BLaER1 treated with 17β-estradiol and CSF1 and Interleukin-3, amounts not matched to agents 10 nM and 100 nM (cell line): ENCODE measurements around the gene OR1J2.

ENCODE experiments used
- H3K27ac ChIP-seq, 11 experiments: shearing (Covaris generic); formaldehyde crosslinking; 2 replicates each; pipeline ENCODE4 v1.8.1; 2022
- H3K27me3 ChIP-seq, 11 experiments: shearing (Covaris generic); formaldehyde crosslinking; 2 replicates each; pipeline ENCODE4 v1.8.1; 2022
- H3K36me3 ChIP-seq, 11 experiments: shearing (Covaris generic); formaldehyde crosslinking; 2 replicates each; pipeline ENCODE4 v1.8.1; 2022
- H3K4me1 ChIP-seq, 10 experiments: shearing (Covaris generic); formaldehyde crosslinking; 2 replicates each; pipeline ENCODE4 v1.8.1; 2022
- H3K4me2 ChIP-seq, 11 experiments: shearing (Covaris generic); formaldehyde crosslinking; 2 replicates each; pipeline ENCODE4 v1.8.1; 2022
- H3K4me3 ChIP-seq, 10 experiments: shearing (Covaris generic); formaldehyde crosslinking; 2 replicates each; pipeline ENCODE4 v1.8.1; 2022
- H3K9ac ChIP-seq, 11 experiments: shearing (Covaris generic); formaldehyde crosslinking; 2 replicates each; pipeline ENCODE4 v1.8.1; 2022
- H3K9me3 ChIP-seq, 11 experiments: shearing (Covaris generic); formaldehyde crosslinking; replicated peaks in 1 of 11; 2 replicates each; pipeline ENCODE4 v1.8.1; 2022
- H4K20me1 ChIP-seq, 11 experiments: shearing (Covaris generic); formaldehyde crosslinking; 2 replicates each; pipeline ENCODE4 v1.8.1; 2022
- Cebpa-rat ChIP-seq, 11 experiments: shearing (Covaris generic); IDR thresholded peaks; 2 replicates each; pipeline ENCODE4 v1.8.1; 2022

Gene OR1J2

GRCh38 chr9:122510502-122510901, at the start of gene OR1J2:
TSS of gene OR1J2 (plus strand) at chr9:122510802. CDS start at chr9:122510802, 0 bp downstream.
- Histone ChIP-seq H4K20me1 (no peaks in the 10 kb centered on the region), H3K4me1 (no peaks in the 10 kb centered on the region), H3K9ac (no peak within 1 kb of the TSS), H3K4me3 (no peak within 1 kb of the TSS), H3K9me3 (no peaks in the 10 kb centered on the region), H3K4me2 (no peak within 1 kb of the TSS), H3K27ac (no peak within 1 kb of the TSS), H3K27me3 (no peaks in the 10 kb centered on the region), H3K36me3 (no peaks in the 10 kb centered on the region)
- no peak for TF ChIP-seq Cebpa-rat (IDR thresholded peaks at IDR 0.05)

GRCh38 chr9:122463828-122464632, 46.6 kb upstream of the OR1J2 start:
- no peak for TF ChIP-seq Cebpa-rat (IDR thresholded peaks at IDR 0.05)
- peak overlapping the region; percentile 52 to 72 (median 64) for H3K4me3 ChIP-seq
- peak overlapping the region; percentile 18 to 81 (median 73) for H3K9ac ChIP-seq
- peak overlapping the region; percentile 9 to 87 (median 83); a peak in 21 of 22 replicates for H3K27ac ChIP-seq
- H4K20me1 ChIP-seq = no peaks in the 10 kb centered on the region
- no peaks in the 10 kb centered on the region for H3K27me3 ChIP-seq
- peak overlapping the region; percentile 78 to 99 (median 92) for H3K4me2 ChIP-seq
- H3K36me3 ChIP-seq = no peaks in the 10 kb centered on the region
- 0 out of 22 replicates have a peak, but pooled peaks cover 0 to 5% (median 0%) of the 10 kb centered on the region in 11 experiments for H3K9me3 ChIP-seq
- H3K4me1 ChIP-seq = peaks cover 6 to 21% (median 18%) of the 10 kb centered on the region in 10 experiments; a peak in 18 of 20 replicates

- Histone ChIP-seq H4K20me1 (no peaks in the 10 kb centered on the region), H3K4me3 (peak overlapping the region; percentile 52 to 72 (median 64)), H3K4me2 (peak overlapping the region; percentile 78 to 99 (median 92)), H3K9me3 (peaks cover 2 to 11% (median 5%) of the 10 kb centered on the region in 11 experiments; a peak in 13 of 22 replicates), H3K36me3 (no peaks in the 10 kb centered on the region), H3K27me3 (no peaks in the 10 kb centered on the region), H3K27ac (peak overlapping the region; percentile 9 to 87 (median 83); a peak in 21 of 22 replicates), H3K9ac (peak overlapping the region; percentile 18 to 81 (median 73); a peak in 21 of 22 replicates), H3K4me1 (peaks cover 6 to 21% (median 18%) of the 10 kb centered on the region in 10 experiments; a peak in 18 of 20 replicates)
- TF ChIP-seq Cebpa-rat (IDR thresholded peaks at IDR 0.05) = no peak
Observed at GRCh38 chr9:122464633-122465567, 45.7 kb upstream of the OR1J2 start.

- Histone ChIP-seq H3K4me3 (no peak overlapping the region), H4K20me1 (no peaks in the 10 kb centered on the region), H3K27ac (no peak overlapping the region), H3K27me3 (no peaks in the 10 kb centered on the region), H3K4me2 (no peak overlapping the region), H3K4me1 (peaks cover 6 to 21% (median 18%) of the 10 kb centered on the region in 10 experiments; a peak in 18 of 20 replicates), H3K36me3 (no peaks in the 10 kb centered on the region), H3K9ac (no peak overlapping the region), H3K9me3 (peaks cover 9 to 18% (median 13%) of the 10 kb centered on the region in 11 experiments; a peak in 16 of 22 replicates)
- no peak for TF ChIP-seq Cebpa-rat (IDR thresholded peaks at IDR 0.05)
Observed at GRCh38 chr9:122466456-122466855, 44.1 kb upstream of the OR1J2 start.

- Histone ChIP-seq H3K9me3 (peaks cover 9 to 19% (median 13%) of the 10 kb centered on the region in 11 experiments; a peak in 16 of 22 replicates), H3K36me3 (no peaks in the 10 kb centered on the region), H3K9ac (no peak overlapping the region), H3K27me3 (no peaks in the 10 kb centered on the region), H3K27ac (no peak overlapping the region), H3K4me3 (no peak overlapping the region), H4K20me1 (no peaks in the 10 kb centered on the region), H3K4me2 (no peak overlapping the region), H3K4me1 (peaks cover 6 to 16% (median 13%) of the 10 kb centered on the region in 10 experiments; a peak in 17 of 20 replicates)
- no peak for TF ChIP-seq Cebpa-rat (IDR thresholded peaks at IDR 0.05)
Observed at GRCh38 chr9:122468735-122469134, 41.9 kb upstream of the OR1J2 start.

- Histone ChIP-seq H3K9me3 (peaks cover 7 to 18% (median 9%) of the 10 kb centered on the region in 11 experiments; a peak in 16 of 22 replicates), H3K4me2 (no peak overlapping the region), H3K4me3 (no peak overlapping the region), H3K27me3 (no peaks in the 10 kb centered on the region), H3K27ac (no peak overlapping the region), H4K20me1 (no peaks in the 10 kb centered on the region), H3K36me3 (no peaks in the 10 kb centered on the region), H3K9ac (no peak overlapping the region), H3K4me1 (no peaks in the 10 kb centered on the region)
- TF ChIP-seq Cebpa-rat (IDR thresholded peaks at IDR 0.05) = no peak
Observed at GRCh38 chr9:122474561-122474960, 36.0 kb upstream of the OR1J2 start.

- Histone ChIP-seq H3K9me3 (peaks cover 0 to 7% (median 0%) of the 10 kb centered on the region in 11 experiments; a peak in 3 of 22 replicates), H3K27me3 (no peaks in the 10 kb centered on the region), H3K4me2 (no peak overlapping the region), H3K27ac (no peak overlapping the region), H3K4me1 (no peaks in the 10 kb centered on the region), H3K36me3 (no peaks in the 10 kb centered on the region), H3K9ac (no peak overlapping the region), H3K4me3 (no peak overlapping the region), H4K20me1 (no peaks in the 10 kb centered on the region)
- TF ChIP-seq Cebpa-rat (IDR thresholded peaks at IDR 0.05) = no peak
Observed at GRCh38 chr9:122475717-122476116, 34.9 kb upstream of the OR1J2 start.

- Histone ChIP-seq H3K4me2 (no peak overlapping the region), H3K27ac (no peak overlapping the region), H3K27me3 (no peaks in the 10 kb centered on the region), H3K36me3 (no peaks in the 10 kb centered on the region), H3K4me1 (no peaks in the 10 kb centered on the region), H3K9ac (no peak overlapping the region), H3K9me3 (no peaks in the 10 kb centered on the region), H4K20me1 (no peaks in the 10 kb centered on the region), H3K4me3 (no peak overlapping the region)
- TF ChIP-seq Cebpa-rat (IDR thresholded peaks at IDR 0.05) = no peak
Observed at GRCh38 chr9:122477346-122477745, 33.3 kb upstream of the OR1J2 start.

- TF ChIP-seq Cebpa-rat (IDR thresholded peaks at IDR 0.05) = no peak
Observed at GRCh38 chr9:122477826-122478225, 32.8 kb upstream of the OR1J2 start, which contains the start of gene OR1J1. TSS of gene OR1J1 (minus strand) at chr9:122477926. CDS start at chr9:122477926, 0 bp downstream.

More at GRCh38 chr9:122477826-122478225, 32.8 kb upstream of the OR1J2 start, which contains the start of gene OR1J1:
- H3K9me3 ChIP-seq = no peaks in the 10 kb centered on the region
- H3K4me3 ChIP-seq = no peak within 1 kb of the TSS
- no peak within 1 kb of the TSS for H3K9ac ChIP-seq
- no peaks in the 10 kb centered on the region for H3K36me3 ChIP-seq
- no peak within 1 kb of the TSS for H3K27ac ChIP-seq
- no peaks in the 10 kb centered on the region for H3K4me1 ChIP-seq
- no peaks in the 10 kb centered on the region for H4K20me1 ChIP-seq
- H3K4me2 ChIP-seq = no peak within 1 kb of the TSS
- no peaks in the 10 kb centered on the region for H3K27me3 ChIP-seq
